ENCODE measurements around the gene PIGN. TPM values are rescaled to one million over a fixed set of nuclear protein-coding genes. Genes with fewer than 3 reads are reported as not detected.

Gene PIGN
- total and polyA plus RNA-seq, 2 of the 8 experiments (the other 6 are each of a cell fraction or from before 2014, with no cell fraction given): 20.9 to 26.3 TPM

- Histone ChIP-seq H3K4ac (replicated peaks; ENCODE audit: insufficient read length, low read depth, low read length) (no peak overlapping the region), H4K5ac (ENCODE audit: insufficient read length, low read depth, low read length) (no peak overlapping the region), H4K91ac (replicated peaks; ENCODE audit: insufficient read length, low read length) (no peak overlapping the region), H3K9me3 (ENCODE audit: insufficient read depth in 2 of 2, low read depth in 1 of 2, low read length in 1 of 2) (no peaks in the 10 kb centered on the region), H3K79me1 (ENCODE audit: low read depth, low read length) (no peaks in the 10 kb centered on the region), H3K23me2 (ENCODE audit: low read depth, low read length) (no peaks in the 10 kb centered on the region), H3K4me2 (ENCODE audit: insufficient read depth in 1 of 2, low read depth in 2 of 2, low read length in 2 of 2) (no peak overlapping the region), H3K4me3 (ENCODE audit: extremely low read depth in 1 of 4, insufficient read depth in 2 of 4, low read depth in 3 of 4, low read length in 4 of 4) (no peak overlapping the region), H3K27me3 (replicated peaks in 1 of 4; ENCODE audit: control insufficient read depth in 3 of 4, extremely low read depth in 1 of 4, insufficient read depth in 3 of 4, low read length in 3 of 4) (no peaks in the 10 kb centered on the region), H2BK15ac (ENCODE audit: low read length) (no peak overlapping the region), H2BK20ac (ENCODE audit: low read length) (no peak overlapping the region), H2AK5ac (ENCODE audit: low read depth, low read length) (no peak overlapping the region), H4K20me1 (replicated peaks in 1 of 2; ENCODE audit: control insufficient read depth in 1 of 2, insufficient read depth in 2 of 2, low read length in 2 of 2) (no peaks in the 10 kb centered on the region), H2BK5ac (ENCODE audit: low read depth, low read length) (no peak overlapping the region), H2BK120ac (replicated peaks; ENCODE audit: low read depth, low read length) (no peak overlapping the region), H3K4me1 (replicated peaks in 1 of 4; ENCODE audit: control insufficient read depth in 3 of 4, insufficient read depth in 4 of 4, low read length in 3 of 4) (0 out of 7 replicates have a peak, but pooled peaks cover 0 to 3% (median 0%) of the 10 kb centered on the region in 4 experiments), H3K23ac (ENCODE audit: insufficient read length) (no peak overlapping the region), H3K14ac (ENCODE audit: insufficient read length) (no peak overlapping the region), H4K8ac (ENCODE audit: extremely low read depth, insufficient read depth, low read length) (no peak overlapping the region), H3K79me2 (ENCODE audit: control insufficient read depth in 1 of 2, insufficient read depth in 2 of 2, low read length in 2 of 2) (no peaks in the 10 kb centered on the region), H2AFZ (ENCODE audit: low read length) (no peak overlapping the region), H2BK12ac (ENCODE audit: low read depth, low read length) (no peak overlapping the region), H3K18ac (ENCODE audit: extremely low read depth, low read length) (no peak overlapping the region), H3K9ac (replicated peaks in 1 of 4; ENCODE audit: extremely low read depth in 1 of 4, low read depth in 3 of 4, low read length in 3 of 4) (no peak overlapping the region), H3K56ac (replicated peaks; ENCODE audit: insufficient read length, low read depth, low read length) (no peak overlapping the region), H3K36me3 (ENCODE audit: control insufficient read depth in 2 of 4, insufficient read depth in 4 of 4, low read length in 3 of 4) (no peaks in the 10 kb centered on the region), H3K27ac (ENCODE audit: low read depth, low read length) (no peak overlapping the region)
- no peak for FAIRE-seq
- CTCF ChIA-PET (ENCODE audit: partially characterized antibody): interaction anchor here (1.1 to 1.3 kb wide), 2 partner anchors 9 to 36 kb away, joined by 3 to 4 read pairs; no protein-coding TSS in a partner anchor
- POLR2A ChIA-PET (ENCODE audit: partially characterized antibody): no interaction called here
- 87% methylated on average over 1 of the region's 1 CpG; no CpG with 5 or more reads in 1 of the 2 experiments for WGBS, 2 experiments (ENCODE audit: extremely low coverage in 1 of 2, insufficient coverage in 1 of 2, insufficient read length in 1 of 2, insufficient replicate concordance in 2 of 2, low coverage in 1 of 2, low lambda C conversion rate in 2 of 2, missing lambda C conversion rate in 1 of 2)
- DNase-seq (ENCODE audit: low read depth in 1 of 2, low spot score in 2 of 2): no peak
- TF ChIP-seq KDM5A (IDR thresholded peaks at IDR 0.05; ENCODE audit: low read length) (no peak), SIRT6 (IDR thresholded peaks at IDR 0.05; ENCODE audit: low read length) (no peak), CTBP2 (IDR thresholded peaks at IDR 0.05; ENCODE audit: borderline replicate concordance, insufficient read depth, insufficient read length, low read length) (no peak), ZNF274 (IDR thresholded peaks at IDR 0.05; ENCODE audit: borderline replicate concordance, extremely low read depth, low read length) (no peak), GABPA (IDR thresholded peaks at IDR 0.05; ENCODE audit: borderline replicate concordance, insufficient read depth, low read length) (no peak), CHD1 (IDR thresholded peaks at IDR 0.05; ENCODE audit: low read depth, low read length) (no peak), TAF1 (IDR thresholded peaks at IDR 0.05; ENCODE audit: low read depth, low read length) (no peak), E2F6 (IDR thresholded peaks at IDR 0.05) (no peak), BCL11A (IDR thresholded peaks at IDR 0.05; ENCODE audit: low read depth in 2 of 2, low read length in 2 of 2) (no peak), HDAC2 (IDR thresholded peaks at IDR 0.05; ENCODE audit: borderline replicate concordance in 1 of 2, low read depth in 2 of 2, low read length in 2 of 2) (no peak), EP300 (IDR thresholded peaks at IDR 0.05; ENCODE audit: borderline replicate concordance in 1 of 2, low read depth in 2 of 2, low read length in 2 of 2) (no peak), TBP (IDR thresholded peaks at IDR 0.05; ENCODE audit: low read depth, low read length) (no peak), EGR1 (IDR thresholded peaks at IDR 0.05; ENCODE audit: borderline replicate concordance, low read depth, low read length) (no peak), FOSL1 (IDR thresholded peaks at IDR 0.05; ENCODE audit: insufficient read depth, low read depth, low read length) (no peak)
Measured at GRCh38 chr18:61993831-61994230, 193.0 kb downstream of the PIGN start.

Measured in H1 (cell line).